GM18951 (cell line): ENCODE measurements around the gene CCL24.
"Not testable (repeated sequence)": the region's sequence is repeated elsewhere in the genome, so short reads cannot be mapped to it uniquely, and the experiment has no call there.

Experiments
- POLR2A ChIP-seq: IDR thresholded peaks from 4 replicates; pipeline ENCODE4 v1.6.1; 2011; ENCODE audit warnings: mild to moderate bottlenecking; ENCODE audit not compliant: insufficient read length, insufficient read depth; ENCODE audit errors: extremely low read depth
- in situ Hi-C: fragments of 300-500 bp; cut with MboI; formaldehyde crosslinking; loops from one replicate; pipeline ENCODE4 v1.12.0; 2022; ENCODE audit warnings: low sequenced_read_pairs, mixed read lengths, inconsistent platforms; ENCODE audit not compliant: unreplicated experiment

The CCL24 gene

GRCh38 chr7:75811894-75812678, 1.5 kb downstream of the CCL24 start:
- in situ Hi-C loops = no loop called here
- no peak for TF ChIP-seq POLR2A

GRCh38 chr7:75809396-75809795, 4.2 kb downstream of the CCL24 start:
- TF ChIP-seq POLR2A = no peak
- in situ Hi-C loops = no loop called here

- no peak for TF ChIP-seq POLR2A
- in situ Hi-C loops = no loop called here
Observed at GRCh38 chr7:75808106-75808505, 5.5 kb downstream of the CCL24 start.

- TF ChIP-seq POLR2A = no peak
- in situ Hi-C loops = no loop called here
Observed at GRCh38 chr7:75807452-75807851, 6.2 kb downstream of the CCL24 start.

- in situ Hi-C loops = no loop called here
- TF ChIP-seq POLR2A = no peak
Observed at GRCh38 chr7:75806560-75807307, 6.9 kb downstream of the CCL24 start.

GRCh38 chr7:75804705-75805104, 8.9 kb downstream of the CCL24 start:
- in situ Hi-C loops = no loop called here
- no peak for TF ChIP-seq POLR2A

GRCh38 chr7:75804004-75804403, 9.6 kb downstream of the CCL24 start:
- in situ Hi-C loops = no loop called here
- no peak for TF ChIP-seq POLR2A

- TF ChIP-seq POLR2A = no peak
- in situ Hi-C loops = no loop called here
Observed at GRCh38 chr7:75802552-75802821, 11.1 kb downstream of the CCL24 start.

- in situ Hi-C loops = no loop called here
Observed at GRCh38 chr7:75798770-75799169, 14.8 kb downstream of the CCL24 start.

GRCh38 chr7:75796420-75796819, 17.2 kb downstream of the CCL24 start:
- no peak for TF ChIP-seq POLR2A
- in situ Hi-C loops = no loop called here

More at GRCh38 chr7:75798770-75799169, 14.8 kb downstream of the CCL24 start:
- no peak for TF ChIP-seq POLR2A

GRCh38 chr7:75795831-75796285, 17.7 kb downstream of the CCL24 start:
- in situ Hi-C loops = no loop called here
- no peak for TF ChIP-seq POLR2A

- no peak for TF ChIP-seq POLR2A
- in situ Hi-C loops = no loop called here
Observed at GRCh38 chr7:75793676-75794075, 19.9 kb downstream of the CCL24 start.

- in situ Hi-C loops = not testable (repeated sequence)
Observed at GRCh38 chr7:75792567-75792966, 21.0 kb downstream of the CCL24 start.

- no peak for TF ChIP-seq POLR2A
- in situ Hi-C loops = no loop called here
Observed at GRCh38 chr7:75789361-75789924, 24.2 kb downstream of the CCL24 start.

- in situ Hi-C loops = not testable (repeated sequence)
Observed at GRCh38 chr7:75788154-75788847, 25.3 kb downstream of the CCL24 start.

GRCh38 chr7:75783058-75783457, 30.5 kb downstream of the CCL24 start:
- in situ Hi-C loops = not testable (repeated sequence)

GRCh38 chr7:75780647-75781273, 32.8 kb downstream of the CCL24 start:
- in situ Hi-C loops = not testable (repeated sequence)

GRCh38 chr7:75779516-75779915, 34.1 kb downstream of the CCL24 start:
- in situ Hi-C loops = not testable (repeated sequence)
